GM21576 (cell line): Measurements from ENCODE around the gene NIT2.
A peak's percentile ranks its signal among the peaks of the same experiment; 100 is the strongest.
"Not testable (repeated sequence)": the region's sequence is repeated elsewhere in the genome, so short reads cannot be mapped to it uniquely, and the experiment has no call there.

Experiments
- ATAC-seq: cut with Tn5 transposase; IDR thresholded peaks from one replicate; pipeline ENCODE4 v1.9.1; 2021; ENCODE audit warnings: mild to moderate bottlenecking, moderate library complexity; ENCODE audit not compliant: unreplicated experiment

NIT2 gene

GRCh38 chr3:100334488-100335351 is at the start of gene NIT2:
NIT2 (plus strand) TSS chr3:100334757; CDS start chr3:100334792, 35 bp downstream.
- ATAC-seq: peak; percentile 97

GRCh38 chr3:100288288-100288894 is 46.2 kb upstream of the NIT2 start:
- no peak for ATAC-seq

- ATAC-seq: no peak
These were observed 45.2 kb upstream of the NIT2 start for GRCh38 chr3:100289339-100289738.

- ATAC-seq: no peak
These were observed 39.5 kb upstream of the NIT2 start for GRCh38 chr3:100295089-100295488.

GRCh38 chr3:100297784-100298183 is 36.8 kb upstream of the NIT2 start:
- no peak for ATAC-seq

GRCh38 chr3:100299016-100299415 is 35.5 kb upstream of the NIT2 start:
- ATAC-seq: no peak

GRCh38 chr3:100306695-100307094 is 27.9 kb upstream of the NIT2 start:
- ATAC-seq: no peak

- ATAC-seq: no peak
These were observed 24.1 kb upstream of the NIT2 start for GRCh38 chr3:100310355-100310965.

- no peak for ATAC-seq
These were observed 23.5 kb upstream of the NIT2 start for GRCh38 chr3:100311011-100311410.

GRCh38 chr3:100316641-100317069 is 17.9 kb upstream of the NIT2 start:
- peak; percentile 81 for ATAC-seq

GRCh38 chr3:100317912-100318311 is 16.6 kb upstream of the NIT2 start:
- ATAC-seq: no peak

GRCh38 chr3:100319951-100320350 is 14.6 kb upstream of the NIT2 start:
- ATAC-seq: no peak

- ATAC-seq: no peak
These were observed 10.5 kb upstream of the NIT2 start for GRCh38 chr3:100324044-100324443.

- no peak for ATAC-seq
These were observed 8.7 kb upstream of the NIT2 start for GRCh38 chr3:100325827-100326226.

- ATAC-seq: not testable (repeated sequence)
These were observed 7.2 kb upstream of the NIT2 start for GRCh38 chr3:100327377-100327776.

- no peak for ATAC-seq
These were observed 4.6 kb upstream of the NIT2 start for GRCh38 chr3:100329800-100330489.

GRCh38 chr3:100330651-100331050 is 3.9 kb upstream of the NIT2 start:
- no peak for ATAC-seq

GRCh38 chr3:100331660-100332059 is 2.9 kb upstream of the NIT2 start:
- ATAC-seq: no peak

- no peak for ATAC-seq
These were observed 1.5 kb upstream of the NIT2 start for GRCh38 chr3:100333051-100333450.

GRCh38 chr3:100333970-100334487 is 528 bp upstream of the NIT2 start:
- ATAC-seq: peak; percentile 27

- ATAC-seq: peak; percentile 40
These were observed 877 bp downstream of the NIT2 start for GRCh38 chr3:100335434-100335833.
